Caki2 (cell line): Measurements from ENCODE around the gene NR4A3. TPM values are rescaled to one million over a fixed set of nuclear protein-coding genes. Genes with fewer than 3 reads are reported as not detected.
A peak's percentile ranks its signal among the peaks of the same experiment; 100 is the strongest.

Experiments used
- DNase-seq: peaks from one replicate; pipeline ENCODE4 v3.0.0-alpha.2; 2015; ENCODE audit warnings: low read depth
- in situ Hi-C: cut with HindIII; loops from 2 replicates; pipeline ENCODE4 v1.10.0; 2016; ENCODE audit warnings: low sequenced_read_pairs, low pct_unique_long_range_greater_than_20kb, mixed read lengths
- total RNA-seq: library from RNA; depleted of rRNA; stranded (reverse); fragments of >200 nt; shearing (Covaris generic); gene quantifications from 2 replicates; pipeline ENCODE4 v1.2.3, GENCODE V29; 2014; ENCODE audit warnings: low replicate concordance

Gene NR4A3
- total RNA-seq, 1 experiment from 2014 or later, result not detected

- in situ Hi-C loops, result no loop called here
- no peak for DNase-seq
Measured at GRCh38 chr9:99859243-99859980, 37.7 kb downstream of the NR4A3 start.

- in situ Hi-C loops, result no loop called here
- no peak for DNase-seq
Measured at GRCh38 chr9:99860266-99860665, 38.6 kb downstream of the NR4A3 start.

- no peak for DNase-seq
- in situ Hi-C loops, result no loop called here
Measured at GRCh38 chr9:99863955-99864354, 42.3 kb downstream of the NR4A3 start.

- in situ Hi-C loops, result no loop called here
- DNase-seq, result no peak
Measured at GRCh38 chr9:99866398-99866797, 44.7 kb downstream of the NR4A3 start.

GRCh38 chr9:99867536-99867935 is 45.9 kb downstream of the NR4A3 start:
- in situ Hi-C loops, result no loop called here
- DNase-seq, result no peak

GRCh38 chr9:99867968-99868367 is 46.3 kb downstream of the NR4A3 start:
- in situ Hi-C loops, result no loop called here

GRCh38 chr9:99868845-99869244 is 47.2 kb downstream of the NR4A3 start:
- no peak for DNase-seq
- in situ Hi-C loops, result no loop called here

More at GRCh38 chr9:99867968-99868367, 46.3 kb downstream of the NR4A3 start:
- no peak for DNase-seq

- in situ Hi-C loops, result no loop called here
- DNase-seq, result no peak
Measured at GRCh38 chr9:99870126-99870525, 48.4 kb downstream of the NR4A3 start.

GRCh38 chr9:99873531-99873930 is 51.8 kb downstream of the NR4A3 start:
- peak; percentile 38 for DNase-seq
- in situ Hi-C loops, result no loop called here

GRCh38 chr9:99873943-99874584 is 52.4 kb downstream of the NR4A3 start:
- in situ Hi-C loops, result no loop called here
- DNase-seq, result no peak

- in situ Hi-C loops, result no loop called here
- no peak for DNase-seq
Measured at GRCh38 chr9:99876190-99876589, 54.5 kb downstream of the NR4A3 start.

GRCh38 chr9:99878651-99879050 is 57.0 kb downstream of the NR4A3 start:
- in situ Hi-C loops, result no loop called here
- no peak for DNase-seq

GRCh38 chr9:99881769-99882168 is 60.1 kb downstream of the NR4A3 start:
- DNase-seq, result no peak
- in situ Hi-C loops, result no loop called here

GRCh38 chr9:99885747-99886146 is 64.1 kb downstream of the NR4A3 start:
- DNase-seq, result no peak
- in situ Hi-C loops, result no loop called here

GRCh38 chr9:99889120-99889519 is 67.4 kb downstream of the NR4A3 start:
- no peak for DNase-seq
- in situ Hi-C loops, result no loop called here

- no peak for DNase-seq
- in situ Hi-C loops, result no loop called here
Measured at GRCh38 chr9:99894826-99895225, 73.1 kb downstream of the NR4A3 start.

GRCh38 chr9:99895510-99895909 is 73.8 kb downstream of the NR4A3 start:
- DNase-seq, result no peak
- in situ Hi-C loops, result no loop called here

- in situ Hi-C loops, result no loop called here
- DNase-seq, result no peak
Measured at GRCh38 chr9:99896119-99896518, 74.4 kb downstream of the NR4A3 start.

GRCh38 chr9:99903393-99903792 is 81.7 kb downstream of the NR4A3 start:
- in situ Hi-C loops, result no loop called here
- no peak for DNase-seq

GRCh38 chr9:99905833-99906402 is 84.2 kb downstream of the NR4A3 start:
- in situ Hi-C loops, result no loop called here
- DNase-seq, result no peak
